ENCODE results near the gene ALOXE3. TPM values are rescaled to one million over a fixed set of nuclear protein-coding genes. Genes with fewer than 3 reads are reported as not detected.
A peak's percentile ranks its signal among the peaks of the same experiment; 100 is the strongest.

The ALOXE3 gene
- total and polyA plus RNA-seq, 12 donors = not detected

- DNase-seq = no peak
- TF ChIP-seq POLR2A (IDR thresholded peaks at IDR 0.05) (no peak), CTCF (IDR thresholded peaks at IDR 0.05) (no peak)
- peaks cover 5% of the 10 kb centered on the region for H3K27me3 ChIP-seq
- no peaks in the 10 kb centered on the region for H3K36me3 ChIP-seq (replicated peaks in 1 of 2)
- intact Hi-C loops (cut with DNase I) = no loop called here
- H3K27ac ChIP-seq = no peak overlapping the region
- 70 to 90% (median 90%) methylated on average over 3 to 4 of the region's 4 CpGs for WGBS, 4 donors
- no peak overlapping the region for H3K4me3 ChIP-seq
- no peaks in the 10 kb centered on the region for H3K9me3 ChIP-seq (replicated peaks in 1 of 3)
- no peaks in the 10 kb centered on the region for H3K4me1 ChIP-seq (replicated peaks in 1 of 2)
These were observed 70.6 kb downstream of the ALOXE3 start for GRCh38 chr17:8047769-8048110.

- no peak overlapping the region for H3K4me3 ChIP-seq
- no peak overlapping the region for H3K27ac ChIP-seq
- H3K9me3 ChIP-seq (replicated peaks in 1 of 3) = no peaks in the 10 kb centered on the region
- intact Hi-C loops (cut with DNase I) = no loop called here
- peaks cover 5% of the 10 kb centered on the region for H3K27me3 ChIP-seq
- TF ChIP-seq POLR2A (IDR thresholded peaks at IDR 0.05) (no peak), CTCF (IDR thresholded peaks at IDR 0.05) (no peak)
- WGBS, 4 donors = 77 to 83% (median 81%) methylated on average over 15 to 24 of the region's 24 CpGs
- no peaks in the 10 kb centered on the region for H3K4me1 ChIP-seq (replicated peaks in 1 of 2)
- no peaks in the 10 kb centered on the region for H3K36me3 ChIP-seq (replicated peaks in 1 of 2)
- peak in 1 of 7 donors; percentile 10 for DNase-seq
These were observed 71.2 kb downstream of the ALOXE3 start for GRCh38 chr17:8046929-8047768.

- H3K9me3 ChIP-seq (replicated peaks in 1 of 3) = no peaks in the 10 kb centered on the region
- no peak overlapping the region for H3K27ac ChIP-seq
- H3K36me3 ChIP-seq (replicated peaks in 1 of 2) = no peaks in the 10 kb centered on the region
- TF ChIP-seq POLR2A (IDR thresholded peaks at IDR 0.05) (no peak), CTCF (IDR thresholded peaks at IDR 0.05) (no peak)
- 80 to 88% (median 84%) methylated on average over 9 to 11 of the region's 11 CpGs for WGBS, 4 donors
- intact Hi-C loops (cut with DNase I) = no loop called here
- DNase-seq = peak in 1 of 7 donors; percentile 11
- peaks cover 5% of the 10 kb centered on the region for H3K27me3 ChIP-seq
- H3K4me1 ChIP-seq (replicated peaks in 1 of 2) = no peaks in the 10 kb centered on the region
- no peak overlapping the region for H3K4me3 ChIP-seq
These were observed 71.9 kb downstream of the ALOXE3 start for GRCh38 chr17:8046306-8046928.

Small RNA genes lying within 50 kb of the gene (microRNA-seq; reads per million reads assigned to microRNA genes)
- gene MIR4314 (0 reads per million in 3 donors), gene MIR6883 (0 to 2.0 (median 0.45) reads per million in 3 donors)

Small RNA genes lying within 50 kb of the gene (small RNA-seq; reads per million reads assigned to genes)
- 0 reads per million in 2 donors for gene MIR4314

Other genes with a start within 250 kb of the ALOXE3 start
- 100 to 1,000 TPM in 2 of 9 donors, 10 to 100 TPM in 7; 53.1 to 123 (median 90.9) TPM for gene CHD3, start 229.7 kb downstream of the ALOXE3 start, total RNA-seq
- 100 to 1,000 TPM in 2 of 3 donors, 10 to 100 TPM in 1; 43.8 to 326 (median 104) TPM for gene CHD3, start 229.7 kb downstream of the ALOXE3 start, polyA plus RNA-seq
- 10 to 100 TPM in 1 of 9 donors, 1 to 10 TPM in 8; 1.1 to 17.3 (median 2.9) TPM for gene RNF227, start 202.2 kb downstream of the ALOXE3 start, total RNA-seq
- 1 to 10 TPM; 1.7 to 5.2 (median 3.3) TPM for gene RNF227, start 202.2 kb downstream of the ALOXE3 start, polyA plus RNA-seq
- gene KCNAB3, start 188.7 kb downstream of the ALOXE3 start, total RNA-seq = 1 to 10 TPM in 2 of 9 donors, under 1 TPM in 5, not detected in 2; 0.12 to 1.9 (median 0.41) TPM
- gene KCNAB3, start 188.7 kb downstream of the ALOXE3 start, polyA plus RNA-seq = 1 to 10 TPM in 2 of 3 donors, under 1 TPM in 1; 0.27 to 4.2 (median 3.4) TPM
- 100 to 1,000 TPM in 4 of 9 donors, 10 to 100 TPM in 5; 32.2 to 161 (median 86.0) TPM for gene TRAPPC1, start 186.6 kb downstream of the ALOXE3 start, total RNA-seq
- gene TRAPPC1, start 186.6 kb downstream of the ALOXE3 start, polyA plus RNA-seq = 100 to 1,000 TPM; 131 to 220 (median 166) TPM
- gene CNTROB, start 186.3 kb downstream of the ALOXE3 start, total RNA-seq = 10 to 100 TPM; 11.8 to 27.1 (median 18.4) TPM
- 10 to 100 TPM; 14.8 to 85.2 (median 48.1) TPM for gene CNTROB, start 186.3 kb downstream of the ALOXE3 start, polyA plus RNA-seq
- not detected for gene GUCY2D, start 115.9 kb downstream of the ALOXE3 start, total RNA-seq
- gene GUCY2D, start 115.9 kb downstream of the ALOXE3 start, polyA plus RNA-seq = not detected
- 1 to 10 TPM in 8 of 9 donors, not detected in 1; 2.0 to 9.8 (median 4.6) TPM for gene ALOX15B, start 79.5 kb downstream of the ALOXE3 start, total RNA-seq
- gene ALOX15B, start 79.5 kb downstream of the ALOXE3 start, polyA plus RNA-seq = 1 to 10 TPM; 1.1 to 5.8 (median 2.0) TPM
- not detected for gene ALOX12B, start 30.8 kb downstream of the ALOXE3 start, total RNA-seq
- gene ALOX12B, start 30.8 kb downstream of the ALOXE3 start, polyA plus RNA-seq = not detected
- gene HES7, start 5.6 kb upstream of the ALOXE3 start, total RNA-seq = under 1 TPM in 3 of 9 donors, not detected in 6; 0.06 to 0.34 (median 0.29) TPM
- 1 to 10 TPM in 1 of 3 donors, under 1 TPM in 1, not detected in 1; 0.32 to 1.0 TPM for gene HES7, start 5.6 kb upstream of the ALOXE3 start, polyA plus RNA-seq
- gene PER1, start 33.9 kb upstream of the ALOXE3 start, total RNA-seq = 100 to 1,000 TPM in 5 of 9 donors, 10 to 100 TPM in 3, 1 to 10 TPM in 1; 9.9 to 295 (median 108) TPM
- 100 to 1,000 TPM in 2 of 3 donors, 10 to 100 TPM in 1; 12.4 to 360 (median 161) TPM for gene PER1, start 33.9 kb upstream of the ALOXE3 start, polyA plus RNA-seq
- 100 to 1,000 TPM in 2 of 9 donors, 10 to 100 TPM in 7; 18.8 to 139 (median 39.1) TPM for gene VAMP2, start 44.4 kb upstream of the ALOXE3 start, total RNA-seq
- 100 to 1,000 TPM in 1 of 3 donors, 10 to 100 TPM in 2; 65.8 to 206 (median 81.2) TPM for gene VAMP2, start 44.4 kb upstream of the ALOXE3 start, polyA plus RNA-seq
- 10 to 100 TPM in 8 of 9 donors, 1 to 10 TPM in 1; 6.2 to 33.6 (median 20.8) TPM for gene TMEM107, start 57.9 kb upstream of the ALOXE3 start, total RNA-seq
- 10 to 100 TPM in 2 of 3 donors, 1 to 10 TPM in 1; 8.3 to 14.0 (median 11.9) TPM for gene TMEM107, start 57.9 kb upstream of the ALOXE3 start, polyA plus RNA-seq
- gene BORCS6, start 71.7 kb upstream of the ALOXE3 start, total RNA-seq = 10 to 100 TPM; 10.5 to 29.7 (median 14.7) TPM
- 1 to 10 TPM; 3.3 to 5.3 (median 5.0) TPM for gene BORCS6, start 71.7 kb upstream of the ALOXE3 start, polyA plus RNA-seq
- gene AURKB, start 92.1 kb upstream of the ALOXE3 start, total RNA-seq = 10 to 100 TPM in 1 of 9 donors, 1 to 10 TPM in 8; 1.6 to 14.3 (median 2.2) TPM
- gene AURKB, start 92.1 kb upstream of the ALOXE3 start, polyA plus RNA-seq = 1 to 10 TPM; 2.0 to 2.2 (median 2.2) TPM
- 10 to 100 TPM in 8 of 9 donors, 1 to 10 TPM in 1; 4.1 to 46.2 (median 21.9) TPM for gene CTC1, start 129.5 kb upstream of the ALOXE3 start, total RNA-seq
- 10 to 100 TPM; 17.6 to 48.6 (median 18.7) TPM for gene CTC1, start 129.5 kb upstream of the ALOXE3 start, polyA plus RNA-seq
- 10 to 100 TPM in 8 of 9 donors, 1 to 10 TPM in 1; 9.7 to 53.6 (median 23.8) TPM for gene PFAS, start 130.8 kb upstream of the ALOXE3 start, total RNA-seq
- gene PFAS, start 130.8 kb upstream of the ALOXE3 start, polyA plus RNA-seq = 10 to 100 TPM; 15.6 to 28.6 (median 18.0) TPM
- gene RANGRF, start 170.2 kb upstream of the ALOXE3 start, total RNA-seq = 10 to 100 TPM; 18.8 to 30.2 (median 25.1) TPM
- gene RANGRF, start 170.2 kb upstream of the ALOXE3 start, polyA plus RNA-seq = 10 to 100 TPM; 24.5 to 46.9 (median 41.4) TPM
- 10 to 100 TPM in 1 of 9 donors, 1 to 10 TPM in 8; 1.6 to 12.6 (median 3.4) TPM for gene SLC25A35, start 176.9 kb upstream of the ALOXE3 start, total RNA-seq
- gene SLC25A35, start 176.9 kb upstream of the ALOXE3 start, polyA plus RNA-seq = 10 to 100 TPM in 2 of 3 donors, 1 to 10 TPM in 1; 7.4 to 22.8 (median 12.2) TPM
- gene ARHGEF15, start 191.7 kb upstream of the ALOXE3 start, total RNA-seq = 10 to 100 TPM in 4 of 9 donors, 1 to 10 TPM in 5; 1.8 to 14.4 (median 8.5) TPM
- 10 to 100 TPM in 2 of 3 donors, 1 to 10 TPM in 1; 4.8 to 68.0 (median 15.9) TPM for gene ARHGEF15, start 191.7 kb upstream of the ALOXE3 start, polyA plus RNA-seq
- gene ODF4, start 221.3 kb upstream of the ALOXE3 start, total RNA-seq = not detected
- not detected for gene ODF4, start 221.3 kb upstream of the ALOXE3 start, polyA plus RNA-seq